HG03135 (cell line): Measurements from ENCODE around the gene GSTP1.
"Not testable (repeated sequence)": the region's sequence is repeated elsewhere in the genome, so short reads cannot be mapped to it uniquely, and the experiment has no call there.

Experiments
- ATAC-seq: cut with Tn5 transposase; IDR thresholded peaks from one replicate; pipeline ENCODE4 v1.9.1; 2021; ENCODE audit warnings: mild to moderate bottlenecking, moderate library complexity; ENCODE audit not compliant: unreplicated experiment

GSTP1 gene

DNA sequence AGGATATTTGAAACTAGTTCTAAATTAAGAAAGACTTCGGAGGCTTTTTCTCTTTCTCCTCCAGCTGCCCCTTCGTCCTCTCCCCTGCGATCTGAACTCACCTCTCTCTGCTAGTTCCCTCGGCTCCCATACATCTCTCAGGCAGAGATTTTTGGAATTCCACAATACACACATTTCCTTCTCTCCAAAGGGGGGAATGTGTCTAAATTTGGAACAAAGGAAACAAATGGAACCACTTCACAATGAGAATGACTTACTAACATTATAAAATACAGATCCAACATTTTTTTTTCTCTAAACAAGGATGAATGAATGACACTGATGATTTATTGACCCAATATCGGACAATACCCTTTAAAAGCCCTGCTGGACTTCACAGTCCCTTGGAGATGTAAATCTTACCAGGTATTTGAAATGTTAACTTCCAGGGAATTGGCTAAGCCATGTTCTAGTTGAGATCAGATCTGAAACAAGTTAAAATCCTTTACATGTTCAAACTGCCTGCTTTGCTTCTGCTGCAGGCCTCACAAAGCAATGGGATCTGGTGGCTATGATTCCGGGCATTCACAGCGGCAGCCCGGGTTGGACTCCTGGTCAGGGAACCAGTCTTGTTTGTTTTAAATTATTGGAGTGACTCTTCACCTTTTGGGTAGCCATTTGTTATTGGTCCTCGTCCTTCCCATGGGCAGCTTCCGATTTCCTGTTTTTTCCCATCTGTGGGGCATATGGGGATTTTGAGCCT lies 20.5 kb upstream of the GSTP1 start:
- ATAC-seq: no peak

DNA sequence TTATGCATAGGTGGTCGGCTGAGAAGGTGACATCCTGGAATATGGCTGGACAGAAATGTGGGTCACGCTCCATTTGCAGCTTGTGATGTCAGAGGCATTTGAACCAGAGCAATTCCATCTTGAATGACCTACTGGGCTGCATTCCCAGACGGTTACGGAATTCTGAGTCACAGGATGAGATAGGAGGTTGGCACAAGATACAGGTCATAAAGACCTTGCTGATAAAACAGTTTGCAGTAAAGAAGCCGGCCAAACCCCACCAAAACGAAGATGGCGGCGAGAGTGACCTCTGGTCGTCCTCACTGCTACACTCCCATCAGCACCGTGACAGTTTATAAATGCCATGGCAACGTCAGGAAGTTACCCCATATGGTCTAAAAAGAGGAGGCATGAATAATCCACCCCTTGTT lies 19.9 kb upstream of the GSTP1 start:
- not testable (repeated sequence) for ATAC-seq

DNA sequence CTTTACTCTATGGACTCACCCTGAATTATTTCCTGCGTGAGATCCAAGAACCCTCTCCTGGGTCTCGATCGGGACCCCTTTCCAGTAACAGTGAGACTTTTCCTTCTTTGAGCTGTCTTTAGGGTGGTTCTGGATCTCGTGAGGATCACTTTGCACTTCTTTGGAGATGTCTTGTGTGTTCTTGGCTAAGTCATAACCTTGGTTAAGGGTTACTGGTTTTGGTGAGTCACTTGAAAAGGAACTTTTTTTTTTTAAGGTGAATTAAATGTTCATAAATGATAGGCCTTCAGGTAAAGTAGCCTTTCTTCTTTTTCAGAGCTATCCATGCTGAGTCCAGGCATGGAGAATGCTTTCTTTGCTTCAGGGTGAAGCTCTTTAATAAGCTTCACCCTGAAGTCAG lies 19.4 kb upstream of the GSTP1 start:
- no peak for ATAC-seq

DNA sequence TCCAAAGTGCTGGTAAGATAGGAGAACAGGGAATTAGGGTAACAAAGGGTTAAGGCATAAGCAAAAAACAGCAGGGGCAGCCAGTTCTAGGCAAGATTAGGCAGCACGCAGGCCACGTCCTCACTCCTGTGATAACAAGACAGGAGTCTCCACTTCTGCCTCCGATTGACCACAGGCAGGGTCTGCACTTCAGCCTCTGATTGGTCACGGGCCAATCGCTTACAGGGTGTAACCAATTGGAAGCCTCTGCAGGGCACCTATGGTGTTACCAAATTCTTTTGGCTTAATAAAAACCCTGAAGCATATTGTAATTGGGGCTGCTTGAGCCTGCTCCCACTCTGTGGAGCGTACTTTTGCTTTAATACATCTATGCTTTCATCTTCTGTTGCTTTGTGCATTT lies 12.2 kb upstream of the GSTP1 start:
- no peak for ATAC-seq

DNA sequence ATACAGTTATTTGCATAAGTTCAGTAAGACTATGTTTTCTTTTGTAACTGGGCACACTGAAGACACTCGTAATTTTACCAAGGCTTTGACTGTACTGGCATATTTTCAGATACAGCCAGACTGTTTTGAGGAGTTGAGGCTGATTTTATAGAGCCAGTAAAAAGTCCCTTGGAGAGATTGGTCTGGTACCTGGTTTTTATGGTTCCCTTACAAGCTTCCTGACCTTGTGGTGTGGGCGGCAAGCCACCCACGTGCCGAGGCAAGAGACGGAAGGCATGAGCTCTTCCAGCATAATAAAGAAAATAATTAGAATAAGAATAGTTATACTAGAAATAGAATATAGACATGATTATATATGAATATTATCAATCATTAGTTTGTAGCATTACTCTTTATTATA lies 11.3 kb upstream of the GSTP1 start:
- ATAC-seq: no peak

DNA sequence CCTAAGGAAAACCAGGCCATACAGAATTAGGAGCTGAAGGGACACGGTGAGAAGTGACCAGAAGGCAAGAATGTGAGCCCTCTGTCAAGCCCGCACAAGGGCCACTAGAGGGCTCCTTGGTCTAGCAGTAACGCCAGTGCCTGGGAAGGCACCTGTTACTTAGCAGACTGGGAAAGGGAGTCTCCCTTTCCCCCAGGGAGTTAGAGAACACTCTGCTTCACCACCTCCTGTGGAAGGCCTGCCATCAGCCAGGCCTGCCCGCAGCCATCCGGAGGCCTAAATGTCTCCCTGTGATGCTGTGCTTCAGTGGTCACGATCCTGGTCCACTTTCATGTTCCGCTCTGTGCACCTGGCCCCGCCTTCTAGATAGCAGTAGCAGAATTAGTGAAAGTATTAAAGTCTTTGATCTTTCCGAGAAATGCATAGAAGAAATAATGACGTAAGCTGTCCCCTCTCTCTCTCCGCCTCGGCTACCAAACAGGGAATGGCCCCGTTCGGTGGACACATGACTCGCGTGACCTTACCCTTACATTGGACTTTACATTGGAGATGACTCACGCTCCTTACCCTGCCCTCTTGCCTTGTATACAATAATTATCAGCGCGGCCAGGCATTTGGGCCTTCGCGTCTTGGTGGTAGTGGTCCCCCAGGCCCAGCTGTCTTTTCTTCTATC lies 10.7 kb upstream of the GSTP1 start:
- no peak for ATAC-seq

DNA sequence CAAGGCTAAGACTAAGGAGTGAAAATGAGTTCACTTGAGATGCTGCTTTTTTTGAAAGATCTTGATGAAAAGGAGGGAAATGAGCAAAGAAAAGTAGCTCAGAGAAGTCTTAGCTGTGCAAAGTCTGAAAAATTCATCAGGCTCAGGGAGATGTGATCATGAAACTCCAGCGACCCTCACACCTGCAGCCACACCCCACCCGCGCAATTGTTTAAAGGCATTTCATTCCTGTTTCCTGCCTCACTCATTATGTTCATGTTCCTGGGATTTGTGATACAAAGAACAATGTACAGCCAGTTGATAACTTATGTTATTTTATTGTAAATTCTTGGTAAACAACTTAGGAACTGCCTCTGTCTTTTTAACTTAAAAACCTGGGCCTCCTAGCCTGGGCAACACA lies 8.7 kb upstream of the GSTP1 start:
- ATAC-seq: no peak

DNA sequence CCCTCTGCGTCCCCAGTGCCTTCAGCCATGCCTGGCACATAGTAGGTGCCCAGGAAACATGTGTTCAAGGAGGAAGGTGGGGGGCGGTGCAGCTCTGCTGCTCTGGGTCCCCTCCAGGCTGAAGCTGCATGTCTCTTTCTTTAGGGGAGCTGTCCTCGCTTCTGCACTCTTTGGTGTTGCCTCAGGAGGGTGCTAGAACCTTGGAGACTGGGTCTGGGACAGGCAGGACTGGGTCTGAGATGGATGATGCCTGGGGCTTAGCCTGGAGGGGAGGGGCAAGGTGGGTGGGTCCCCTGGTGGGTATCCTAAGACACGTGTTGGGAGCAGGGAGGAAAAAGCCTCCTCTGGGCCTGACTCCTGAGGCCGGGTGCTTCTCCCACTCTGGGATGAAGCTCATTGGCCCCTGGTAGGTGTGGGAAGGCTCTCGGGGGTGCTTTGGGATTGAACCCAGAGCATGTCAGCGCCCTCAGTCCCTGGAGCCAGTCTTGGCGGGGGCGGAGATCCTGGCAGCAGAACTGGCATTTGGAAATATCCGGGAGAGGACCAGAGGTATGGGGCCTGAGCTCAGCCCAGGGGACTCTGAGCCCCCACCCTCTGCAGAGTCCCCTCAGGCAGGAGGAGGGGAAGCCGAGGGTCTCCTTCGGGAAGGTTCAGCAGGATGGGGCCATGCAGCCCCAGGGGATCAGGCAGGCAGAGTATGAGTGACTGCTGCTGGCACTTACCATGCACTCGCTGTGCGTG lies 6.7 kb upstream of the GSTP1 start:
- no peak for ATAC-seq

DNA sequence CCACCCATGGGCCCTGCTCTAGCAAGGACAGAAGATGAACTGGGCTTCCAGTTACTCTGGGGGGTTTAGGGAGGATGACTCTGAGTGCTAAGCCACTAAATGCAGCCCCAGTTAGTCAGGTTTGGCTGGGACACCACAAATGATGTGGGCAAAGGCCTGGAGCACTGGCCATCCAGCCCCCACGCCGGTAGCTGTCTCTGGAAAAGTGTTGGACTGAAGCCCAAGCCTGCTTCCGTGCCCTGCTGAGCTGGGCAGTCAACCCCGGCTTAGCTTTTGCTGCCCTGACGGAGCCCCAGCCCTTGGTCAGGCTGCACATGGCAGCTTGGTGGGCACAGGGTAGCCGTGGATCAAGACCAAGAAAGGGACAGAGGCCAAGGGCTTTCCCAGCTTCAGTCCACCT lies 5.7 kb upstream of the GSTP1 start:
- ATAC-seq: no peak

DNA sequence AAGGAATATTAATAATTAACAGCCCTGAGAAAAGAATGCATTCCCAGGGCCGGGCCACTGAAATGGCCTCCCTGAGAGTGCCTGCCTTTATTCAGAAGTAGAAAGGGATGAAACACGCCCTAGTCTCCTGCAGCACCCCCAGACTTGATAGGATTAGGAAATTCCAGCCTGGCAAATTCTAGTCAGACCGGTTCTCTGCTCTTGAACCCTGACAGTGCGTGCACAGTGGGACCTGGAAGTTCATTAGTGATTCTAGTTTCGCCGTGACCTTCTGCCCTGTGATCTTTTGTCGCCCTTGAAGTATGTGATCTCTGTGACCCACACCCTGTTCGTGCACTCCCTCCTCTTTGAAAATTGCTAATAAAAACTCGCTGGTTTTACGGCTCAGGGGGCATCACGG lies 2.1 kb upstream of the GSTP1 start:
- no peak for ATAC-seq

DNA sequence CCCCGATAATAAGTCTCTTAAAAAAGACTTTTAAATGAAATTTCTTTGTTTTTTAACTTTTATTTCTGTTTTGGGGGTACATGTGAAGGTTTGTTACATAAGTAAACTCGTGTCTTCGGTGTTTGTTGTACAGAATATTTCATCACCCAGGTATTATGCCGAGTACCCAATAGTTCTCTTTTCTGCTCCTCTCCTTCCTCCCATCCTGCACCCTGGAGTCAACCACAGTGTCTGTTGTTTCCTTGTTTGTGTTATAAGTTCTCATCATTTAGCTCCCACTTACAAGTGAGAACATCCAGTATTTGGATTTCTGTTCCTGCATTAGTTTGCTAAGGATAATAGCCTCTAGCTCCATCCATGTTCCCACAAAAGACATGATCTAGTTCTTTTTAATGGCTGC lies 1.6 kb upstream of the GSTP1 start:
- ATAC-seq: no peak

DNA sequence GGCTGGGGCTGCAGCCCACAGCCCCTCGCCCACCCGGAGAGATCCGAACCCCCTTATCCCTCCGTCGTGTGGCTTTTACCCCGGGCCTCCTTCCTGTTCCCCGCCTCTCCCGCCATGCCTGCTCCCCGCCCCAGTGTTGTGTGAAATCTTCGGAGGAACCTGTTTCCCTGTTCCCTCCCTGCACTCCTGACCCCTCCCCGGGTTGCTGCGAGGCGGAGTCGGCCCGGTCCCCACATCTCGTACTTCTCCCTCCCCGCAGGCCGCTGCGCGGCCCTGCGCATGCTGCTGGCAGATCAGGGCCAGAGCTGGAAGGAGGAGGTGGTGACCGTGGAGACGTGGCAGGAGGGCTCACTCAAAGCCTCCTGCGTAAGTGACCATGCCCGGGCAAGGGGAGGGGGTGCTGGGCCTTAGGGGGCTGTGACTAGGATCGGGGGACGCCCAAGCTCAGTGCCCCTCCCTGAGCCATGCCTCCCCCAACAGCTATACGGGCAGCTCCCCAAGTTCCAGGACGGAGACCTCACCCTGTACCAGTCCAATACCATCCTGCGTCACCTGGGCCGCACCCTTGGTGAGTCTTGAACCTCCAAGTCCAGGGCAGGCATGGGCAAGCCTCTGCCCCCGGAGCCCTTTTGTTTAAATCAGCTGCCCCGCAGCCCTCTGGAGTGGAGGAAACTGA lies 731 bp downstream of the GSTP1 start:
- no peak for ATAC-seq

DNA sequence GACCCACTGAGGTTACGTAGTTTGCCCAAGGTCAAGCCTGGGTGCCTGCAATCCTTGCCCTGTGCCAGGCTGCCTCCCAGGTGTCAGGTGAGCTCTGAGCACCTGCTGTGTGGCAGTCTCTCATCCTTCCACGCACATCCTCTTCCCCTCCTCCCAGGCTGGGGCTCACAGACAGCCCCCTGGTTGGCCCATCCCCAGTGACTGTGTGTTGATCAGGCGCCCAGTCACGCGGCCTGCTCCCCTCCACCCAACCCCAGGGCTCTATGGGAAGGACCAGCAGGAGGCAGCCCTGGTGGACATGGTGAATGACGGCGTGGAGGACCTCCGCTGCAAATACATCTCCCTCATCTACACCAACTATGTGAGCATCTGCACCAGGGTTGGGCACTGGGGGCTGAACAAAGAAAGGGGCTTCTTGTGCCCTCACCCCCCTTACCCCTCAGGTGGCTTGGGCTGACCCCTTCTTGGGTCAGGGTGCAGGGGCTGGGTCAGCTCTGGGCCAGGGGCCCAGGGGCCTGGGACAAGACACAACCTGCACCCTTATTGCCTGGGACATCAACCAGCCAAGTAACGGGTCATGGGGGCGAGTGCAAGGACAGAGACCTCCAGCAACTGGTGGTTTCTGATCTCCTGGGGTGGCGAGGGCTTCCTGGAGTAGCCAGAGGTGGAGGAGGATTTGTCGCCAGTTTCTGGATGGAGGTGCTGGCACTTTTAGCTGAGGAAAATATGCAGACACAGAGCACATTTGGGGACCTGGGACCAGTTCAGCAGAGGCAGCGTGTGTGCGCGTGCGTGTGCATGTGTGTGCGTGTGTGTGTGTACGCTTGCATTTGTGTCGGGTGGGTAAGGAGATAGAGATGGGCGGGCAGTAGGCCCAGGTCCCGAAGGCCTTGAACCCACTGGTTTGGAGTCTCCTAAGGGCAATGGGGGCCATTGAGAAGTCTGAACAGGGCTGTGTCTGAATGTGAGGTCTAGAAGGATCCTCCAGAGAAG lies 1.6 kb downstream of the GSTP1 start:
- no peak for ATAC-seq

DNA sequence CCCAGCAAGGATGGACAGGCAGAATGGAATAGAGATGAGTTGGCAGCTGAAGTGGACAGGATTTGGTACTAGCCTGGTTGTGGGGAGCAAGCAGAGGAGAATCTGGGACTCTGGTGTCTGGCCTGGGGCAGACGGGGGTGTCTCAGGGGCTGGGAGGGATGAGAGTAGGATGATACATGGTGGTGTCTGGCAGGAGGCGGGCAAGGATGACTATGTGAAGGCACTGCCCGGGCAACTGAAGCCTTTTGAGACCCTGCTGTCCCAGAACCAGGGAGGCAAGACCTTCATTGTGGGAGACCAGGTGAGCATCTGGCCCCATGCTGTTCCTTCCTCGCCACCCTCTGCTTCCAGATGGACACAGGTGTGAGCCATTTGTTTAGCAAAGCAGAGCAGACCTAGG lies 2.3 kb downstream of the GSTP1 start:
- ATAC-seq: no peak

DNA sequence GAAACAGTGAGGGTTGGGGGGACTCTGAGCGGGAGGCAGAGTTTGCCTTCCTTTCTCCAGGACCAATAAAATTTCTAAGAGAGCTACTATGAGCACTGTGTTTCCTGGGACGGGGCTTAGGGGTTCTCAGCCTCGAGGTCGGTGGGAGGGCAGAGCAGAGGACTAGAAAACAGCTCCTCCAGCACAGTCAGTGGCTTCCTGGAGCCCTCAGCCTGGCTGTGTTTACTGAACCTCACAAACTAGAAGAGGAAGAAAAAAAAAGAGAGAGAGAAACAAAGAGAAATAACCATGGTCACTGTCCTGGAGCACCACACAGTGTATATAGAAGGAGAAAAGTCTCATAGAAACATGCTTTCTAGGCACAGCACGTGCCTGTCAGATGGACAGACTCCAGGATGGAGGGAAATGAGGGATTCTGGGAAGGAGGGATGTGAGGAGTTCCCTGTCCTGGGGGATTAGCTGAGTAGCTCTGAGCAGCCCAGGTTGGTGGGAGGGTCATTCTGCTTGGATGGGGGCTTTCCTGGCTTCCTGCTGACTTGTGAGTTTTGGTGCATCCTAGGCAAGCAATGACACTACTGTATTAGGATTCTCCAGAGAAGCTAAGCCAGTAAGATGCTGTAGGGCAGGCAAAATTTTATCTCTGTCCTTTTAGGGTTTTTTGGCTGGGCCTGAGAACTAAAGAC lies 3.1 kb downstream of the GSTP1 start:
- no peak for ATAC-seq

DNA sequence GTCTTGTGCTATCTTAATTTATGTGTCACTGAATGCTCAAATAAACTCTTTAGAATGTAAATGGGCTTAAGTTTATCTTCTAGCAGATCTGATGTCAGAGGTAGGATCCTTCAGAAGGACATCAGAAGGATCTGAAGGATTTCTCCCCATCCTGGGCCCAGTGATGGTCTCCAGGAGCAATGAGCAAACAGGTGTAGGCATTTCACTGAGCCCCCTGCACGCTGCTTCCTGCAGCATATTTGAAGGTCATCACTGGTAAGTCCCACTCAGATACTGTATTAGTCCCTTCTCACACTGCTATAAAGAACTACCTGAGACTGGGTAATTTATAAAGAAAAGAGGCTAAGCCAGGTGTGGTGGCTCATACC lies 4.5 kb downstream of the GSTP1 start:
- ATAC-seq: peak; percentile 21

DNA sequence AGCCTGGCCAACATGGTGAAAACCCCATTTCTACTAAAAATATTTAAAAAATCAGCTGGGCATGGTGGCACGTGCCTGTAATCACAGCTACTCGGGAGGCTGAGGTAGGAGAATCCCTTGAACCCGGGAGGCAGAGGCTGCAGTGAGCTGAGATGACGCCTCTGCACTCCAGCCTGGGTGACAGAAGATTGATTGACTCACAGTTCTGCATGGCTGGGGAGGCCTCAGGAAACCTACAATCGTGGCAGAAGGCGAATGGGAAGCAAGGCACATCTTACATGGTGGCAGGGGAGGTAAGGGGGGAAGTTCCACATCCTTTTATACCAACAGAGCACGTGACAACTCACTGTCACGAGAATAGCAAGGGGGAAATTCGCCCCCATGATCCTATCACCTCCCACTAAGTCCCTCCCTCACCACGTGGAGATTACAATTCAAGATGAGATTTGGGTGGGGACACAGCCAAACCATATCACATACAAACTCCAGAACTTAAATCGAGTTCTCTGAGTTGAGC lies 5.3 kb downstream of the GSTP1 start:
- not testable (repeated sequence) for ATAC-seq

DNA sequence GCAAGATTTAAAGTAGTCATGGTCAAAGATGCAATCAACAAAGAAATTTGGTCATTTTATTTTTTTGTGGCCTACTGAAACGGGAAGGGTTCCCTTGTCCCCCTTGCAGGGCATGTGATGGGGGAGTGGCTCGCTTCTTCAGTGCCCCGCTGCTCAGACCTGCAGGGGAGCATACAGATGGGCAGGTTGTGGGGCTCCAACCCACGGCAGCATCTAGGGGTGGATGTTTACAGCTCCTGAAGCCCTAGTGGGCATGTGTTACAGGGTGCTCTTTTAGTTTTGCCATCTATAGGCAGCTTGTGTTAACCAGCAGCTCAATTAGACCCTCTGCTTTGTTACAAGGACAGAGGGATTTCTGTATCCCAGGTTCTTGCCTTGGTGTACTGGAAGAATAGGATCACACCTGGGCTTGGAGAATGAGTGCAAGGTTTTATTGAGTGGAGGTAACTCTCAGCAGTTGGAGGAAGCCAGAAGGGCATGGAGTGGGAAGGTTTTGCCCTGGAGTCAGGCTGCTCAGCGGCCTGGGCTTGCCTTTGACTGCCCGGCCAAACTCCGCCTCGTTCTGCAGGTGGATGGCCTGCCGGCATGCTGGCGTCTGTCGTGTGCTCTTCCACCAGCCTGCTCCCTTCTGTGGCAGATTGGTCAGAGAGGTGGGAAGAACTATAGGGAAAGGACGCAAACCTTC lies 9.4 kb downstream of the GSTP1 start:
- ATAC-seq: no peak

DNA sequence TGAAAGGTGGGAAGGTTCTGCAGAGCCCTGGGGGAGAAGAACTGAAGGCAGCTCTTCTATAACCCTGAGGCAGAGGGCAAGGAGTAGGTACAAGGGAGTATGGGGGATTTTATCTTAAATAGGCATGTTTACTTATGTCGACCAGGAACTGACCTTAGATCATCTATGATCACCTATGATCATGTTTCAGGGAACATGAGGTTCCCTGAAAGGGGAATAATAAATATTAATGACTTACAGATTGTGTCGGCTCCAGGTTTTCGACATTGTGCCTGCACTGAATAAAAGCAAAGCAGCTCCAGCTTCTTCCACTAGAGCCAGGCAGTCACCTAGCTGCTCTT lies 9.9 kb downstream of the GSTP1 start:
- ATAC-seq: no peak
